Calu3 (cell line): ENCODE results near the gene TTC19. TPM values are rescaled to one million over a fixed set of nuclear protein-coding genes. Genes with fewer than 3 reads are reported as not detected.

ENCODE experiments used
- BruUV-seq: library from RNA; stranded (reverse); fragments of 400-500 nt; replicated peaks from 2 replicates; lab custom pipeline; 2021; lab: Mats Ljungman, UMichigan
- CTCF ChIA-PET: fragments of 300-600 bp; sonication (Branson Sonifier 250); formaldehyde crosslinking; loops from one replicate; lab custom pipeline; 2022; ENCODE audit warnings: antibody characterized with exemption; lab: Charles Lee
- DNase-seq: peaks from one replicate; pipeline ENCODE4 v3.0.0; 2022
- H3K27ac Mint-ChIP-seq: one replicate; pipeline ENCODE4 v1.8.0; 2022; ENCODE audit warnings: mixed read lengths; ENCODE audit not compliant: unreplicated experiment
- H3K27me3 Mint-ChIP-seq: one replicate; pipeline ENCODE4 v1.8.0; 2022; ENCODE audit warnings: mixed read lengths; ENCODE audit not compliant: unreplicated experiment
- H3K36me3 Mint-ChIP-seq: one replicate; pipeline ENCODE4 v1.8.0; 2022; ENCODE audit warnings: mild to moderate bottlenecking, moderate library complexity, mixed read lengths; ENCODE audit not compliant: insufficient read depth, unreplicated experiment
- H3K4me1 Mint-ChIP-seq: one replicate; pipeline ENCODE4 v1.8.0; 2022; ENCODE audit warnings: mild to moderate bottlenecking, low read depth, mixed read lengths; ENCODE audit not compliant: unreplicated experiment
- H3K4me3 Mint-ChIP-seq: one replicate; pipeline ENCODE4 v1.8.0; 2022; ENCODE audit warnings: mild to moderate bottlenecking, low read depth, moderate library complexity, mixed read lengths; ENCODE audit not compliant: unreplicated experiment
- H3K9me3 Mint-ChIP-seq: one replicate; pipeline ENCODE4 v1.8.0; 2022; ENCODE audit warnings: low read depth, mixed read lengths; ENCODE audit not compliant: unreplicated experiment
- CTCF ChIP-seq: fragments of 200-600 bp; IDR thresholded peaks from one replicate; pipeline ENCODE4 v1.8.0; 2022; ENCODE audit warnings: antibody characterized with exemption; ENCODE audit not compliant: unreplicated experiment
- intact Hi-C: fragments of 100-400 bp; cut with micrococcal nuclease; formaldehyde crosslinking; loops from one replicate; pipeline ENCODE4 v1.10.0; 2022; ENCODE audit not compliant: unreplicated experiment
- total RNA-seq: library from RNA; stranded (reverse); gene quantifications from 2 replicates; pipeline ENCODE4 v1.2.3, GENCODE V29; 2022

TTC19 gene
- total RNA-seq, 1 experiment from 2014 or later, result 30.3 TPM

- no peak for TF ChIP-seq CTCF
- Mint-ChIP-seq H3K36me3 (peaks cover 48% of the 10 kb centered on the region), H3K4me1 (peaks cover 43% of the 10 kb centered on the region), H3K9me3 (no peaks in the 10 kb centered on the region), H3K27me3 (no peaks in the 10 kb centered on the region), H3K4me3 (no peak overlapping the region), H3K27ac (no peak overlapping the region)
- no TSS peak for BruUV-seq
- no peak for DNase-seq
- intact Hi-C loops, result no loop called here
- CTCF ChIA-PET, result interaction anchor here (1.1 kb wide), 1 partner anchor 8 kb away, joined by 6 read pairs; the partner anchor contains the start of gene ADORA2B
Observed at GRCh38 chr17:15952916-15953790, 46.5 kb upstream of the TTC19 start.

GRCh38 chr17:15954222-15954621 lies 45.4 kb upstream of the TTC19 start:
- Mint-ChIP-seq H3K4me3 (no peak overlapping the region), H3K9me3 (no peaks in the 10 kb centered on the region), H3K36me3 (peaks cover 59% of the 10 kb centered on the region), H3K4me1 (peaks cover 54% of the 10 kb centered on the region), H3K27me3 (no peaks in the 10 kb centered on the region), H3K27ac (peak overlapping the region; percentile 69)
- intact Hi-C loops, result no loop called here
- no peak for TF ChIP-seq CTCF
- peak; percentile 65 for DNase-seq
- CTCF ChIA-PET, result interaction anchor here (1.1 kb wide), 1 partner anchor 9 kb away, joined by 6 read pairs; the partner anchor contains the start of gene ADORA2B
- no TSS peak for BruUV-seq

- no peak for TF ChIP-seq CTCF
- BruUV-seq, result no TSS peak
- H3K4me3 Mint-ChIP-seq, result no peak overlapping the region
- CTCF ChIA-PET, result no interaction called here
- DNase-seq, result no peak
- H3K4me1 Mint-ChIP-seq, result peaks cover 45% of the 10 kb centered on the region
- H3K27ac Mint-ChIP-seq, result peak overlapping the region; percentile 88
- intact Hi-C loops, result no loop called here
- H3K27me3 Mint-ChIP-seq, result no peaks in the 10 kb centered on the region
- no peaks in the 10 kb centered on the region for H3K9me3 Mint-ChIP-seq
- peaks cover 54% of the 10 kb centered on the region for H3K36me3 Mint-ChIP-seq
Observed at GRCh38 chr17:15955793-15956541, 43.7 kb upstream of the TTC19 start.

GRCh38 chr17:15957206-15957605 lies 42.4 kb upstream of the TTC19 start:
- Mint-ChIP-seq H3K9me3 (no peaks in the 10 kb centered on the region), H3K27ac (peak overlapping the region; percentile 88), H3K36me3 (peaks cover 54% of the 10 kb centered on the region), H3K27me3 (no peaks in the 10 kb centered on the region), H3K4me3 (peak overlapping the region; percentile 35), H3K4me1 (peaks cover 42% of the 10 kb centered on the region)
- no TSS peak for BruUV-seq
- intact Hi-C loops, result no loop called here
- no peak for DNase-seq
- CTCF ChIA-PET, result no interaction called here
- no peak for TF ChIP-seq CTCF
